SK-N-SH treated with all-trans-retinoic acid at 6 μM for 48 hours (cell line): ENCODE data around the gene CDON.

ENCODE experiments used
- ATAC-seq: fragments of 200-7000 bp; cut with Tn5 transposase; 3 replicates; pipeline ENCODE4 v1.9.1; 2020; ENCODE audit warnings: mild to moderate bottlenecking, moderate library complexity
- ARNTL ChIP-seq: fragments of 450-650 bp; formaldehyde crosslinking; IDR thresholded peaks from 2 replicates; pipeline ENCODE4 v1.5.0; 2020; ENCODE audit warnings: low read depth, mild to moderate bottlenecking, moderate library complexity, borderline replicate concordance
- BACH2 ChIP-seq: fragments of 250-450 bp; sonication (Bioruptor Pico); IDR thresholded peaks from 2 replicates; pipeline ENCODE4 v1.9.0; 2021; ENCODE audit warnings: mild to moderate bottlenecking, borderline replicate concordance
- CREB5 ChIP-seq: fragments of 250-450 bp; sonication (Bioruptor Pico); IDR thresholded peaks from 2 replicates; pipeline ENCODE4 v1.5.1; 2020; ENCODE audit warnings: low read depth, mild to moderate bottlenecking, moderate library complexity
- CSDC2 ChIP-seq: fragments of 250-450 bp; sonication (Bioruptor Pico); IDR thresholded peaks from 2 replicates; pipeline ENCODE4 v1.5.0; 2020; ENCODE audit warnings: mild to moderate bottlenecking, moderate library complexity
- CSRNP3 ChIP-seq: fragments of 250-450 bp; sonication (Bioruptor Pico); IDR thresholded peaks from 2 replicates; pipeline ENCODE4 v1.5.1; 2021; ENCODE audit warnings: mild to moderate bottlenecking, moderate library complexity
- ESRRG ChIP-seq: fragments of 250-450 bp; sonication (Bioruptor Pico); IDR thresholded peaks from 2 replicates; pipeline ENCODE4 v1.6.1; 2021; ENCODE audit warnings: mild to moderate bottlenecking
- GLIS3 ChIP-seq: fragments of 250-450 bp; sonication (Bioruptor Pico); IDR thresholded peaks from 2 replicates; pipeline ENCODE4 v1.5.0; 2020; ENCODE audit warnings: mild to moderate bottlenecking, moderate library complexity
- ISL1 ChIP-seq: fragments of 250-450 bp; sonication (Bioruptor Pico); IDR thresholded peaks from 2 replicates; pipeline ENCODE4 v2.1.2; 2022; ENCODE audit warnings: mild to moderate bottlenecking, moderate library complexity
- OSR1 ChIP-seq: fragments of 250-450 bp; sonication (Bioruptor Pico); IDR thresholded peaks from 2 replicates; pipeline ENCODE4 v1.8.0; 2022; ENCODE audit warnings: moderate library complexity, mild to moderate bottlenecking, inconsistent platforms
- PATZ1 ChIP-seq: fragments of 250-450 bp; sonication (Bioruptor Pico); IDR thresholded peaks from 2 replicates; pipeline ENCODE4 v1.8.0; 2020; ENCODE audit warnings: mild to moderate bottlenecking, moderate library complexity, borderline replicate concordance
- POU6F1 ChIP-seq: fragments of 250-450 bp; sonication (Bioruptor Pico); IDR thresholded peaks from 2 replicates; pipeline ENCODE4 v1.8.0; 2021; ENCODE audit warnings: low read depth, mild to moderate bottlenecking, moderate library complexity, borderline replicate concordance
- PPARA ChIP-seq: fragments of 250-450 bp; sonication (Bioruptor Pico); IDR thresholded peaks from 2 replicates; pipeline ENCODE4 v1.5.0; 2020; ENCODE audit warnings: mild to moderate bottlenecking, borderline replicate concordance
- RARB ChIP-seq: fragments of 250-450 bp; sonication (Bioruptor Pico); IDR thresholded peaks from 2 replicates; pipeline ENCODE4 v1.8.0; 2021; ENCODE audit warnings: mild to moderate bottlenecking, moderate library complexity
- SNAI2 ChIP-seq: fragments of 250-450 bp; sonication (Bioruptor Pico); IDR thresholded peaks from 2 replicates; pipeline ENCODE4 v1.5.0; 2020; ENCODE audit warnings: mild to moderate bottlenecking, moderate library complexity
- TCF4 ChIP-seq: fragments of 250-450 bp; sonication (Bioruptor Pico); IDR thresholded peaks from 2 replicates; pipeline ENCODE4 v1.8.0; 2021; ENCODE audit warnings: mild to moderate bottlenecking, moderate library complexity, borderline replicate concordance
- TOX ChIP-seq: fragments of 250-450 bp; sonication (Bioruptor Pico); IDR thresholded peaks from 2 replicates; pipeline ENCODE4 v1.8.0; 2021; ENCODE audit warnings: mild to moderate bottlenecking, moderate library complexity, borderline replicate concordance
- ZC3H10 ChIP-seq: fragments of 250-450 bp; sonication (Bioruptor Pico); IDR thresholded peaks from 2 replicates; pipeline ENCODE4 v1.5.1; 2021; ENCODE audit warnings: mild to moderate bottlenecking, moderate library complexity
- ZFP3 ChIP-seq: fragments of 250-450 bp; sonication (Bioruptor Pico); IDR thresholded peaks from 2 replicates; pipeline ENCODE4 v1.5.0; 2020; ENCODE audit warnings: mild to moderate bottlenecking, moderate library complexity
- ZFP30 ChIP-seq: fragments of 450-650 bp; formaldehyde crosslinking; IDR thresholded peaks from 2 replicates; pipeline ENCODE4 v1.5.0; 2022; ENCODE audit warnings: mild to moderate bottlenecking, moderate library complexity
- ZNF565 ChIP-seq: fragments of 450-650 bp; formaldehyde crosslinking; conservative IDR thresholded peaks from 2 replicates; pipeline ENCODE4 v1.5.0; 2020; ENCODE audit warnings: low read depth, mild to moderate bottlenecking, moderate library complexity
- ZNF70 ChIP-seq: fragments of 450-650 bp; formaldehyde crosslinking; IDR thresholded peaks from 2 replicates; pipeline ENCODE4 v1.5.0; 2020; ENCODE audit warnings: mild to moderate bottlenecking, moderate library complexity
- ZNF8 ChIP-seq: fragments of 450-650 bp; formaldehyde crosslinking; IDR thresholded peaks from 2 replicates; pipeline ENCODE4 v1.5.0; 2020; ENCODE audit warnings: mild to moderate bottlenecking, moderate library complexity

Gene CDON

GRCh38 chr11:125925247-125925740, 137.4 kb downstream of the CDON start:
- TF ChIP-seq TCF4 (CRISPR knock-in tag) (no peak), ISL1 (no peak), BACH2 (CRISPR knock-in tag) (no peak), GLIS3 (no peak), SNAI2 (CRISPR knock-in tag) (no peak), POU6F1 (CRISPR knock-in tag) (no peak), CREB5 (CRISPR knock-in tag) (no peak), ESRRG (no peak), CSDC2 (CRISPR knock-in tag) (no peak), ZFP30 (CRISPR knock-in tag) (no peak), OSR1 (CRISPR knock-in tag) (no peak), ZC3H10 (CRISPR knock-in tag) (no peak), RARB (CRISPR knock-in tag) (no peak), PPARA (CRISPR knock-in tag) (no peak), CSRNP3 (no peak), ZNF70 (CRISPR knock-in tag) (no peak), ZNF8 (CRISPR knock-in tag) (no peak), PATZ1 (no peak), TOX (CRISPR knock-in tag) (no peak)
- no peak; the same call in 2 of the 3 replicates for ATAC-seq

GRCh38 chr11:125924384-125925007, 138.2 kb downstream of the CDON start:
- no peak for TF ChIP-seq ZFP3 (CRISPR knock-in tag)
- TF ChIP-seq TOX (CRISPR knock-in tag), result no peak
- no peak for TF ChIP-seq ZNF565 (CRISPR knock-in tag)
- TF ChIP-seq SNAI2 (CRISPR knock-in tag), result no peak
- no peak for TF ChIP-seq ZNF70 (CRISPR knock-in tag)
- no peak for TF ChIP-seq PPARA (CRISPR knock-in tag)
- no peak for TF ChIP-seq BACH2 (CRISPR knock-in tag)
- no peak for TF ChIP-seq OSR1 (CRISPR knock-in tag)
- no peak for TF ChIP-seq CSRNP3
- TF ChIP-seq TCF4 (CRISPR knock-in tag), result no peak
- TF ChIP-seq CREB5 (CRISPR knock-in tag), result no peak
- TF ChIP-seq ARNTL (CRISPR knock-in tag), result no peak
- ATAC-seq, result no peak
